Smooth muscle cell (in vitro differentiated cells): ENCODE measurements around the gene CLCN3. TPM values are rescaled to one million over a fixed set of nuclear protein-coding genes. Genes with fewer than 3 reads are reported as not detected.

ENCODE experiments used
- DNase-seq: peaks from one replicate; lab custom pipeline; 2025; ENCODE audit not compliant: unreplicated experiment; lab: John Stamatoyannopoulos, UW
- H2AFZ ChIP-seq: fragments of 200-600 bp; sonication (generic); 2 replicates; pipeline ENCODE4 v1.6.0; 2016; ENCODE audit warnings: antibody characterized with exemption, low read depth, mild to moderate bottlenecking
- H3F3A ChIP-seq: fragments of 200-600 bp; sonication (generic); 2 replicates; pipeline ENCODE4 v1.6.0; 2017; ENCODE audit warnings: antibody characterized with exemption, low read depth
- H3K27ac ChIP-seq: fragments of 200-600 bp; sonication (generic); 2 replicates; pipeline ENCODE4 v1.5.1; 2016; ENCODE audit warnings: low read depth, mild to moderate bottlenecking
- H3K27me3 ChIP-seq: fragments of 200-600 bp; sonication (generic); 2 replicates; pipeline ENCODE4 v1.6.1; 2016; ENCODE audit warnings: low read depth, mild to moderate bottlenecking
- H3K36me3 ChIP-seq: fragments of 200-600 bp; sonication (generic); 2 replicates; pipeline ENCODE4 v1.5.1; 2016; ENCODE audit warnings: low read depth
- H3K4me1 ChIP-seq: fragments of 200-600 bp; sonication (generic); 2 replicates; pipeline ENCODE4 v1.5.1; 2016; ENCODE audit warnings: low read depth
- H3K4me2 ChIP-seq: fragments of 200-600 bp; sonication (generic); 2 replicates; pipeline ENCODE4 v1.6.0; 2016; ENCODE audit warnings: mild to moderate bottlenecking
- H3K4me3 ChIP-seq: fragments of 200-600 bp; sonication (generic); 2 replicates; pipeline ENCODE4 v1.5.1; 2016; ENCODE audit warnings: mild to moderate bottlenecking
- H3K79me2 ChIP-seq: fragments of 200-600 bp; sonication (generic); 2 replicates; pipeline ENCODE4 v1.6.0; 2016; ENCODE audit warnings: low read depth, mild to moderate bottlenecking
- H3K9ac ChIP-seq: fragments of 200-600 bp; sonication (generic); 2 replicates; pipeline ENCODE4 v1.6.0; 2016; ENCODE audit warnings: low read depth
- H3K9me3 ChIP-seq: fragments of 200-600 bp; sonication (generic); replicated peaks from 2 replicates; pipeline ENCODE4 v1.5.1; 2016; ENCODE audit warnings: low read depth
- H4K20me1 ChIP-seq: fragments of 200-600 bp; sonication (generic); 2 replicates; pipeline ENCODE4 v1.6.0; 2016; ENCODE audit warnings: low read depth
- CTCF ChIP-seq: fragments of 200-600 bp; sonication (generic); IDR thresholded peaks from 2 replicates; pipeline ENCODE4 v1.5.1; 2017; ENCODE audit warnings: borderline replicate concordance, mild to moderate bottlenecking, antibody characterized with exemption; ENCODE audit not compliant: insufficient read depth, poor library complexity, severe bottlenecking
- WGBS: methylation state at CpG from one replicate; pipeline ENCODE4 v1.1.7; 2016; ENCODE audit warnings: low lambda C conversion rate; 5-methylcytosine and 5-hydroxymethylcytosine counted together
- polyA plus RNA-seq: library from polyadenylated mRNA; unstranded; fragments of >200 nt; fragmentation: Nextera tagmentation; extraction: Ambion mirVana; gene quantifications from 2 replicates; pipeline ENCODE4 v1.2.1, GENCODE V29; 2016
- total RNA-seq: library from RNA; depleted of rRNA; stranded (reverse); fragments of >200 nt; gene quantifications from 2 replicates; pipeline ENCODE4 v1.2.3, GENCODE V29; 2014

CLCN3 gene
- total and polyA plus RNA-seq, 2 experiments from 2014 or later = 13.7 to 41.2 TPM

DNA sequence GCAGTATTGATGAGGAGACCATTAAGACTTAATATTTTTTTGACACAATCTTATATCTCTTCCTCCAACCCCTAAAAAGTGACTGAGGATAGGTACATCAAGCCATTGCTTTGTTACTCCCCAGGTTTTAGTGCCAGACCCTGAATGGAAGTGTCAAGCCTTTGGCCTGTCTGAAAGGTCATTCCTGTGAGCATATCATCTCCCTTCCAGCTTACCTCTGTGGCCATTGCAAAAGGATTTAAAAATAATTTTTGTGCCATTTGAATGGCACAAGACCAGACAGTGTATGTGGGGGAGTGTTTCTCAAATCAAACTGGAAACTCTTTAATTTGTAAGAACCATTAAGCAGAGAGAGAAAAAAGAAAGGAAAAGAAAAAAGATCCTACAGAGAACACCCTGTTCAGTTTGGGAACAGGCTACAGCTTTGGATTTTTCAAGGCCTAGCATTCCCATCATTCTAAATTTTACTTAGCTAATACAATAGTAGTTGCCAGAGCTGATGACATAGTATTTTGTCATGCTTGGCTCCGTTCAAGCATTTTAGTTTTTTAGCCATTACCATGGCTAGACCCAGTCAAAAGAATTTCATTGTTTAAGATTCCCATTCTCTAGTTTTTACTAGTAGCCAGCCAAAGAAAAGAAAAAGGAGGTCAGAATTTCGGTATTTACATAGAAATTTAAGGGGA, 87.7 kb downstream of the CLCN3 start:
- no peak overlapping the region for H3K27ac ChIP-seq
- peaks cover 5% of the 10 kb centered on the region for H3K36me3 ChIP-seq
- TF ChIP-seq CTCF = no peak
- H3K27me3 ChIP-seq = no peaks in the 10 kb centered on the region
- no peak overlapping the region for H3K9ac ChIP-seq
- H3K4me3 ChIP-seq = no peak overlapping the region
- H3K4me1 ChIP-seq = no peaks in the 10 kb centered on the region
- no peak for DNase-seq
- no peaks in the 10 kb centered on the region for H3K79me2 ChIP-seq
- H2AFZ ChIP-seq = no peak overlapping the region
- H3K4me2 ChIP-seq = no peak overlapping the region
- no peaks in the 10 kb centered on the region for H4K20me1 ChIP-seq
- 98% methylated on average over 2 of the region's 2 CpGs for WGBS
- H3F3A ChIP-seq = no peaks in the 10 kb centered on the region
- H3K9me3 ChIP-seq = no peaks in the 10 kb centered on the region

DNA sequence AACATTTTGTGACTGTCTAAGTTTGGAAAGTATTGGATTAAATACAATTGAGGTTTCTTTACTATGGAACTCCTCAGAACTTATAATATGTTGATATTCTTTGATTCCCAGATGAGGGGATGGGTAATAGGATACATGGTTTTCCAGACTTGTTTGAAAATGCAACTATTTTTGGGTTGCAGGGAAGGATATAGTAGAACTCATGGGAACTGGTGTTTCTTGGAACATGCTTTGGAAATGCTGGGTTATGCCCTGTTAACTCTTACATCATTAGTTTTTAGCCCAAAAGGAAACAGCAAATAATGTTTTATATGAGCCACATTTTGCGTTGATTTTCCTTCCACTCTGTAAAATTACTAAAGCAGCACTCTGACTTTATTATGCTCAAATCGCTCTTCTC, 95.4 kb downstream of the CLCN3 start:
- no peaks in the 10 kb centered on the region for H3K27me3 ChIP-seq
- H3K4me1 ChIP-seq = no peaks in the 10 kb centered on the region
- H3K79me2 ChIP-seq = no peaks in the 10 kb centered on the region
- peaks cover 16% of the 10 kb centered on the region for H3K36me3 ChIP-seq
- H2AFZ ChIP-seq = no peak overlapping the region
- WGBS = 94% methylated on average over 2 of the region's 2 CpGs
- peaks cover 4% of the 10 kb centered on the region for H4K20me1 ChIP-seq
- H3K9me3 ChIP-seq = no peaks in the 10 kb centered on the region
- H3K27ac ChIP-seq = no peak overlapping the region
- DNase-seq = no peak
- H3K4me2 ChIP-seq = no peak overlapping the region
- no peaks in the 10 kb centered on the region for H3F3A ChIP-seq
- no peak for TF ChIP-seq CTCF
- H3K4me3 ChIP-seq = no peak overlapping the region
- no peak overlapping the region for H3K9ac ChIP-seq

DNA sequence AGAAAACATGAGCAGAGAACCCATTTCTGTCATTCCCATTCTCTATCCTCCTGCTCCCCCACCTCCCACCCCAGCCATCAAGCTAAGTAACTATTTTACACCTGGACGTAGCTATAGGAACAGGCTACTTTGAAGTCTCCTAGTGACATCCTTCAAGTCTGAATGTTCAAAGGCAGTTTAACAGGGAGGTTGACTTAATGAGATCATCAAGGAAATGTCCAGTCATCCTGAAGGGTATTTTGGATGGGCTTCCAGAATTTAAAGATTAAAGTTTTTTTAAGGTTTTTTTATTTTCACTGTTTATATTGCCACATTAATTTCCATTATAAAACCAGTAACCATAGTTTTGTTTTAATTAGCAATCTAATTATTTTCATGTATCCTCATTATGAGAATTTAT, 96.3 kb downstream of the CLCN3 start:
- no peaks in the 10 kb centered on the region for H3K27me3 ChIP-seq
- no peak overlapping the region for H3K9ac ChIP-seq
- no peak overlapping the region for H2AFZ ChIP-seq
- no peak overlapping the region for H3K4me2 ChIP-seq
- no peak overlapping the region for H3K27ac ChIP-seq
- no peaks in the 10 kb centered on the region for H3K4me1 ChIP-seq
- no peaks in the 10 kb centered on the region for H3K79me2 ChIP-seq
- H4K20me1 ChIP-seq = peaks cover 4% of the 10 kb centered on the region
- H3K4me3 ChIP-seq = no peak overlapping the region
- WGBS = 88% methylated on average over 1 of the region's 1 CpG
- H3K9me3 ChIP-seq = no peaks in the 10 kb centered on the region
- no peak for DNase-seq
- TF ChIP-seq CTCF = no peak
- peaks cover 16% of the 10 kb centered on the region for H3K36me3 ChIP-seq
- no peaks in the 10 kb centered on the region for H3F3A ChIP-seq

DNA sequence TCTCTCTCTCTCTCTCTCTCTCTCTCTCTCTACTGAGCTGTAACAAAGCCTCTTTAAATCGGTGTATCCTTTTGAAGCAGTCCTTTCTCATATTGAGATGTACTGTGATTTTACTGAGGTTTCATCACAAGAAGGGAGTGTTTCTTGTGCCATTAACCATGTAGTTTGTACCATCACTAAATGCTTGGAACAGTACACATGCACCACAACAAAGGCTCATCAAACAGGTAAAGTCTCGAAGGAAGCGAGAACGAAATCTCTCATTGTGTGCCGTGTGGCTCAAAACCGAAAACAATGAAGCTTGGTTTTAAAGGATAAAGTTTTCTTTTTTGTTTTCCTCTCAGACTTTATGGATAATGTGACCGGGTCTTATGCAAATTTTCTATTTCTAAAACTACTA, 100.2 kb downstream of the CLCN3 start:
- Histone ChIP-seq H3K9ac (no peak overlapping the region), H3K27me3 (no peaks in the 10 kb centered on the region), H3K4me1 (no peaks in the 10 kb centered on the region), H4K20me1 (no peaks in the 10 kb centered on the region), H3K79me2 (no peaks in the 10 kb centered on the region), H3K9me3 (no peaks in the 10 kb centered on the region), H2AFZ (no peak overlapping the region), H3F3A (no peaks in the 10 kb centered on the region), H3K36me3 (no peaks in the 10 kb centered on the region), H3K4me3 (no peak overlapping the region), H3K4me2 (no peak overlapping the region), H3K27ac (no peak overlapping the region)
- WGBS = 97% methylated on average over 7 of the region's 7 CpGs
- TF ChIP-seq CTCF = no peak
- DNase-seq = no peak
